SK-N-SH treated with all-trans-retinoic acid at 6 μM for 48 hours (cell line): ENCODE results near the gene CD163.

Source experiments
- ATAC-seq: fragments of 200-7000 bp; cut with Tn5 transposase; 3 replicates; pipeline ENCODE4 v1.9.1; 2020; ENCODE audit warnings: mild to moderate bottlenecking, moderate library complexity
- ARNTL ChIP-seq: fragments of 450-650 bp; formaldehyde crosslinking; IDR thresholded peaks from 2 replicates; pipeline ENCODE4 v1.5.0; 2020; ENCODE audit warnings: low read depth, mild to moderate bottlenecking, moderate library complexity, borderline replicate concordance
- BACH2 ChIP-seq: fragments of 250-450 bp; sonication (Bioruptor Pico); IDR thresholded peaks from 2 replicates; pipeline ENCODE4 v1.9.0; 2021; ENCODE audit warnings: mild to moderate bottlenecking, borderline replicate concordance
- CSDC2 ChIP-seq: fragments of 250-450 bp; sonication (Bioruptor Pico); IDR thresholded peaks from 2 replicates; pipeline ENCODE4 v1.5.0; 2020; ENCODE audit warnings: mild to moderate bottlenecking, moderate library complexity
- OSR1 ChIP-seq: fragments of 250-450 bp; sonication (Bioruptor Pico); IDR thresholded peaks from 2 replicates; pipeline ENCODE4 v1.8.0; 2022; ENCODE audit warnings: moderate library complexity, mild to moderate bottlenecking, inconsistent platforms
- PPARA ChIP-seq: fragments of 250-450 bp; sonication (Bioruptor Pico); IDR thresholded peaks from 2 replicates; pipeline ENCODE4 v1.5.0; 2020; ENCODE audit warnings: mild to moderate bottlenecking, borderline replicate concordance
- RARB ChIP-seq: fragments of 250-450 bp; sonication (Bioruptor Pico); IDR thresholded peaks from 2 replicates; pipeline ENCODE4 v1.8.0; 2021; ENCODE audit warnings: mild to moderate bottlenecking, moderate library complexity
- SNAI2 ChIP-seq: fragments of 250-450 bp; sonication (Bioruptor Pico); IDR thresholded peaks from 2 replicates; pipeline ENCODE4 v1.5.0; 2020; ENCODE audit warnings: mild to moderate bottlenecking, moderate library complexity
- TCF4 ChIP-seq: fragments of 250-450 bp; sonication (Bioruptor Pico); IDR thresholded peaks from 2 replicates; pipeline ENCODE4 v1.8.0; 2021; ENCODE audit warnings: mild to moderate bottlenecking, moderate library complexity, borderline replicate concordance
- TOX ChIP-seq: fragments of 250-450 bp; sonication (Bioruptor Pico); IDR thresholded peaks from 2 replicates; pipeline ENCODE4 v1.8.0; 2021; ENCODE audit warnings: mild to moderate bottlenecking, moderate library complexity, borderline replicate concordance
- ZC3H10 ChIP-seq: fragments of 250-450 bp; sonication (Bioruptor Pico); IDR thresholded peaks from 2 replicates; pipeline ENCODE4 v1.5.1; 2021; ENCODE audit warnings: mild to moderate bottlenecking, moderate library complexity
- ZFP3 ChIP-seq: fragments of 250-450 bp; sonication (Bioruptor Pico); IDR thresholded peaks from 2 replicates; pipeline ENCODE4 v1.5.0; 2020; ENCODE audit warnings: mild to moderate bottlenecking, moderate library complexity
- ZFP30 ChIP-seq: fragments of 450-650 bp; formaldehyde crosslinking; IDR thresholded peaks from 2 replicates; pipeline ENCODE4 v1.5.0; 2022; ENCODE audit warnings: mild to moderate bottlenecking, moderate library complexity
- ZNF565 ChIP-seq: fragments of 450-650 bp; formaldehyde crosslinking; conservative IDR thresholded peaks from 2 replicates; pipeline ENCODE4 v1.5.0; 2020; ENCODE audit warnings: low read depth, mild to moderate bottlenecking, moderate library complexity
- ZNF70 ChIP-seq: fragments of 450-650 bp; formaldehyde crosslinking; IDR thresholded peaks from 2 replicates; pipeline ENCODE4 v1.5.0; 2020; ENCODE audit warnings: mild to moderate bottlenecking, moderate library complexity
- TF ChIP-seq, protein P1 (sequence below): fragments of 250-450 bp; sonication (Bioruptor Pico); IDR thresholded peaks from 2 replicates; pipeline ENCODE4 v1.8.0; 2020; ENCODE audit warnings: mild to moderate bottlenecking, moderate library complexity, borderline replicate concordance
- TF ChIP-seq, protein P2 (sequence below): fragments of 250-450 bp; sonication (Bioruptor Pico); IDR thresholded peaks from 2 replicates; pipeline ENCODE4 v1.8.0; 2021; ENCODE audit warnings: low read depth, mild to moderate bottlenecking, moderate library complexity, borderline replicate concordance
- TF ChIP-seq, protein P3 (sequence below): fragments of 250-450 bp; sonication (Bioruptor Pico); IDR thresholded peaks from 2 replicates; pipeline ENCODE4 v1.5.0; 2020; ENCODE audit warnings: mild to moderate bottlenecking, moderate library complexity
- TF ChIP-seq, protein P4 (sequence below): fragments of 250-450 bp; sonication (Bioruptor Pico); IDR thresholded peaks from 2 replicates; pipeline ENCODE4 v1.5.1; 2021; ENCODE audit warnings: mild to moderate bottlenecking, moderate library complexity
- TF ChIP-seq, protein P5 (sequence below): fragments of 250-450 bp; sonication (Bioruptor Pico); IDR thresholded peaks from 2 replicates; pipeline ENCODE4 v1.5.1; 2020; ENCODE audit warnings: low read depth, mild to moderate bottlenecking, moderate library complexity

CD163 gene

DNA sequence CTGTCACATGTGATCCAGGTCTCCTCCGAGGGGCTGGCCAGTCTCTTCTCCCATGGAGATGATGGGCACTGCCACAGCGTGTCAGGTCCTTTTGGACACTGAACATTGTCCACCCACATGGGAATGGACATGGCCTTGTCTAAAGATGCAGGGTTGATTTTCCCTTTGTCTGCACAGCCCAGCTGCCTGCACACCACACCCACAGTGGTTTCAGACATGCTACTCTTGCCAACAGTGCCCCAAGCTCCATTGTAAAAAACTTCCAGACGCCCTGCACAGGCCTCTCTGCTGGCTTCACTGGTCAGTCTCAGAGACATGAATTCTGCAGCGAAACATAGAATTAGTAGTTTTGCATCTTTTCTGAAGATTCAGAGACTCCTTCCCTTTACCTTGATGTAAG lies 18.5 kb downstream of the CD163 start:
- TF ChIP-seq ARNTL (CRISPR knock-in tag) (no peak), TCF4 (no peak), ZNF70 (no peak)
- TF ChIP-seq, protein P1, sequence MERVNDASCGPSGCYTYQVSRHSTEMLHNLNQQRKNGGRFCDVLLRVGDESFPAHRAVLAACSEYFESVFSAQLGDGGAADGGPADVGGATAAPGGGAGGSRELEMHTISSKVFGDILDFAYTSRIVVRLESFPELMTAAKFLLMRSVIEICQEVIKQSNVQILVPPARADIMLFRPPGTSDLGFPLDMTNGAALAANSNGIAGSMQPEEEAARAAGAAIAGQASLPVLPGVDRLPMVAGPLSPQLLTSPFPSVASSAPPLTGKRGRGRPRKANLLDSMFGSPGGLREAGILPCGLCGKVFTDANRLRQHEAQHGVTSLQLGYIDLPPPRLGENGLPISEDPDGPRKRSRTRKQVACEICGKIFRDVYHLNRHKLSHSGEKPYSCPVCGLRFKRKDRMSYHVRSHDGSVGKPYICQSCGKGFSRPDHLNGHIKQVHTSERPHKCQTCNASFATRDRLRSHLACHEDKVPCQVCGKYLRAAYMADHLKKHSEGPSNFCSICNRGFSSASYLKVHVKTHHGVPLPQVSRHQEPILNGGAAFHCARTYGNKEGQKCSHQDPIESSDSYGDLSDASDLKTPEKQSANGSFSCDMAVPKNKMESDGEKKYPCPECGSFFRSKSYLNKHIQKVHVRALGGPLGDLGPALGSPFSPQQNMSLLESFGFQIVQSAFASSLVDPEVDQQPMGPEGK = no peak
- ATAC-seq = no peak

DNA sequence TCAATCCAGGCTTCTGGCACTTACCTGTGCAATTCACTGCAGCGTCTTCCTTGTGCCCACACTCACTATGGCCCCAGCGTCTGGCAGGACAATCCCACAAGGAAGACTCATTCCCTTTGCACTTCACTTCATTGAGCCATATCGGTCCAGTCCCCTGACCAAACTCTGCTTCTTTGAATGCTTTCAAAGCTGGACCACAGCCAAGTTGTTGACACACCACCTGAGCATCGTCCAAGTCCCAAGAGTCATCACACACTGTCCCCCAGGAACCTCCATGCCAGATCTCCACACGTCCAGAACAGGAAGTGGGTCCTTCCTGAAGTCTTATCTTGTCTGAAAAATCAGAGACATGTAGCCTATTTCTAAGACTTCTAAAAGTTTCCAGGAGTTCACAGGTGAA lies 20.2 kb downstream of the CD163 start:
- no peak for ATAC-seq
- no peak for TF ChIP-seq PPARA (CRISPR knock-in tag)
- TF ChIP-seq ZFP3 (CRISPR knock-in tag) = no peak
- TF ChIP-seq RARB (CRISPR knock-in tag) = no peak
- no peak for TF ChIP-seq ZNF70
- TF ChIP-seq, protein P2, sequence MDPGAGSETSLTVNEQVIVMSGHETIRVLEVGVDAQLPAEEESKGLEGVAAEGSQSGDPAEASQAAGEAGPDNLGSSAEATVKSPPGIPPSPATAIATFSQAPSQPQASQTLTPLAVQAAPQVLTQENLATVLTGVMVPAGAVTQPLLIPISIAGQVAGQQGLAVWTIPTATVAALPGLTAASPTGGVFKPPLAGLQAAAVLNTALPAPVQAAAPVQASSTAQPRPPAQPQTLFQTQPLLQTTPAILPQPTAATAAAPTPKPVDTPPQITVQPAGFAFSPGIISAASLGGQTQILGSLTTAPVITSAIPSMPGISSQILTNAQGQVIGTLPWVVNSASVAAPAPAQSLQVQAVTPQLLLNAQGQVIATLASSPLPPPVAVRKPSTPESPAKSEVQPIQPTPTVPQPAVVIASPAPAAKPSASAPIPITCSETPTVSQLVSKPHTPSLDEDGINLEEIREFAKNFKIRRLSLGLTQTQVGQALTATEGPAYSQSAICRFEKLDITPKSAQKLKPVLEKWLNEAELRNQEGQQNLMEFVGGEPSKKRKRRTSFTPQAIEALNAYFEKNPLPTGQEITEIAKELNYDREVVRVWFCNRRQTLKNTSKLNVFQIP (CRISPR knock-in tag) = no peak
- TF ChIP-seq, all 23 proteins: peak for 0

DNA sequence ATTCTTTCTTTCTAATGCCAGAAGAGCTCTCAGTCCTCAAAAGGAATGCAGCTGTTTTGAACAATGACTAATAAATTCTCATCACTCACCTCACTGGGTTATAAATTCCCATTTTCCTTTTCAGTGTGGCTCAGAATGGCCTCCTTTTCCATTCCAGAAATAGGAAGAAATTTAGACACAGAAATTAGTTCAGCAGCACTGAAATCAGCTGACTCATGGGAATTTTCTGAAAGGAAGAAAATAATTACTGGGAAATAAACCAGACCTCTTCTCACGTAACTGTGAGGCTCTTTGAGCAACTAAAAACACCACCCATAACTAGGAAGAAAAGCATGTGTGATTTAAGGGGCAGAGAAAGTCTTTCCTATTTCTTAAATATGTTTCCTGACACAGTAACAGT lies 23.8 kb downstream of the CD163 start:
- no peak for ATAC-seq

More for the DNA sequence above, 23.8 kb downstream of the CD163 start:
- TF ChIP-seq RARB (CRISPR knock-in tag) (no peak), TCF4 (no peak), ZNF70 (no peak), SNAI2 (CRISPR knock-in tag) (no peak), ZC3H10 (CRISPR knock-in tag) (no peak), CSDC2 (CRISPR knock-in tag) (no peak), TOX (no peak), ZNF565 (CRISPR knock-in tag) (no peak), ZFP3 (CRISPR knock-in tag) (no peak), PPARA (CRISPR knock-in tag) (no peak), ZFP30 (CRISPR knock-in tag) (no peak), BACH2 (CRISPR knock-in tag) (no peak), OSR1 (CRISPR knock-in tag) (no peak)
- TF ChIP-seq, protein P1 = no peak
- TF ChIP-seq, protein P3, sequence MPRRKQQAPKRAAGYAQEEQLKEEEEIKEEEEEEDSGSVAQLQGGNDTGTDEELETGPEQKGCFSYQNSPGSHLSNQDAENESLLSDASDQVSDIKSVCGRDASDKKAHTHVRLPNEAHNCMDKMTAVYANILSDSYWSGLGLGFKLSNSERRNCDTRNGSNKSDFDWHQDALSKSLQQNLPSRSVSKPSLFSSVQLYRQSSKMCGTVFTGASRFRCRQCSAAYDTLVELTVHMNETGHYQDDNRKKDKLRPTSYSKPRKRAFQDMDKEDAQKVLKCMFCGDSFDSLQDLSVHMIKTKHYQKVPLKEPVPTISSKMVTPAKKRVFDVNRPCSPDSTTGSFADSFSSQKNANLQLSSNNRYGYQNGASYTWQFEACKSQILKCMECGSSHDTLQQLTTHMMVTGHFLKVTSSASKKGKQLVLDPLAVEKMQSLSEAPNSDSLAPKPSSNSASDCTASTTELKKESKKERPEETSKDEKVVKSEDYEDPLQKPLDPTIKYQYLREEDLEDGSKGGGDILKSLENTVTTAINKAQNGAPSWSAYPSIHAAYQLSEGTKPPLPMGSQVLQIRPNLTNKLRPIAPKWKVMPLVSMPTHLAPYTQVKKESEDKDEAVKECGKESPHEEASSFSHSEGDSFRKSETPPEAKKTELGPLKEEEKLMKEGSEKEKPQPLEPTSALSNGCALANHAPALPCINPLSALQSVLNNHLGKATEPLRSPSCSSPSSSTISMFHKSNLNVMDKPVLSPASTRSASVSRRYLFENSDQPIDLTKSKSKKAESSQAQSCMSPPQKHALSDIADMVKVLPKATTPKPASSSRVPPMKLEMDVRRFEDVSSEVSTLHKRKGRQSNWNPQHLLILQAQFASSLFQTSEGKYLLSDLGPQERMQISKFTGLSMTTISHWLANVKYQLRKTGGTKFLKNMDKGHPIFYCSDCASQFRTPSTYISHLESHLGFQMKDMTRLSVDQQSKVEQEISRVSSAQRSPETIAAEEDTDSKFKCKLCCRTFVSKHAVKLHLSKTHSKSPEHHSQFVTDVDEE (CRISPR knock-in tag) = no peak
- TF ChIP-seq, protein P4, sequence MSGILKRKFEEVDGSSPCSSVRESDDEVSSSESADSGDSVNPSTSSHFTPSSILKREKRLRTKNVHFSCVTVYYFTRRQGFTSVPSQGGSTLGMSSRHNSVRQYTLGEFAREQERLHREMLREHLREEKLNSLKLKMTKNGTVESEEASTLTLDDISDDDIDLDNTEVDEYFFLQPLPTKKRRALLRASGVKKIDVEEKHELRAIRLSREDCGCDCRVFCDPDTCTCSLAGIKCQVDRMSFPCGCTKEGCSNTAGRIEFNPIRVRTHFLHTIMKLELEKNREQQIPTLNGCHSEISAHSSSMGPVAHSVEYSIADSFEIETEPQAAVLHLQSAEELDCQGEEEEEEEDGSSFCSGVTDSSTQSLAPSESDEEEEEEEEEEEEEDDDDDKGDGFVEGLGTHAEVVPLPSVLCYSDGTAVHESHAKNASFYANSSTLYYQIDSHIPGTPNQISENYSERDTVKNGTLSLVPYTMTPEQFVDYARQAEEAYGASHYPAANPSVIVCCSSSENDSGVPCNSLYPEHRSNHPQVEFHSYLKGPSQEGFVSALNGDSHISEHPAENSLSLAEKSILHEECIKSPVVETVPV (CRISPR knock-in tag) = no peak
- TF ChIP-seq, protein P2 (CRISPR knock-in tag) = no peak
- TF ChIP-seq, protein P5, sequence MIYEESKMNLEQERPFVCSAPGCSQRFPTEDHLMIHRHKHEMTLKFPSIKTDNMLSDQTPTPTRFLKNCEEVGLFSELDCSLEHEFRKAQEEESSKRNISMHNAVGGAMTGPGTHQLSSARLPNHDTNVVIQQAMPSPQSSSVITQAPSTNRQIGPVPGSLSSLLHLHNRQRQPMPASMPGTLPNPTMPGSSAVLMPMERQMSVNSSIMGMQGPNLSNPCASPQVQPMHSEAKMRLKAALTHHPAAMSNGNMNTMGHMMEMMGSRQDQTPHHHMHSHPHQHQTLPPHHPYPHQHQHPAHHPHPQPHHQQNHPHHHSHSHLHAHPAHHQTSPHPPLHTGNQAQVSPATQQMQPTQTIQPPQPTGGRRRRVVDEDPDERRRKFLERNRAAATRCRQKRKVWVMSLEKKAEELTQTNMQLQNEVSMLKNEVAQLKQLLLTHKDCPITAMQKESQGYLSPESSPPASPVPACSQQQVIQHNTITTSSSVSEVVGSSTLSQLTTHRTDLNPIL (CRISPR knock-in tag) = no peak
